Nephron (organoid): Measurements from ENCODE around the gene NDUFC1.
A peak's percentile ranks its signal among the peaks of the same experiment; 100 is the strongest.
"Not testable (repeated sequence)": the region's sequence is repeated elsewhere in the genome, so short reads cannot be mapped to it uniquely, and the experiment has no call there.

Experiments used
- H3K27ac Mint-ChIP-seq, 3 experiments: 2 replicates each; pipeline ENCODE4 v1.8.0; 2020; ENCODE audit warnings: mixed read lengths in 3 of 3, mild to moderate bottlenecking in 2 of 3, moderate library complexity in 1 of 3
- H3K27me3 Mint-ChIP-seq: 2 replicates; pipeline ENCODE4 v1.8.0; 2021; ENCODE audit warnings: low read depth, mild to moderate bottlenecking, moderate library complexity, mixed read lengths
- H3K36me3 Mint-ChIP-seq: 2 replicates; pipeline ENCODE4 v1.8.0; 2020; ENCODE audit warnings: low read depth, mixed read lengths
- H3K4me1 Mint-ChIP-seq: 2 replicates; pipeline ENCODE4 v1.8.0; 2020; ENCODE audit warnings: mixed read lengths
- H3K4me3 Mint-ChIP-seq, 3 experiments: 2 replicates each; pipeline ENCODE4 v1.8.0; 2020; ENCODE audit warnings: mild to moderate bottlenecking in 3 of 3, mixed read lengths in 3 of 3, moderate library complexity in 2 of 3
- H3K9me3 Mint-ChIP-seq: 2 replicates; pipeline ENCODE4 v1.8.0; 2020; ENCODE audit warnings: mixed read lengths
- CTCF ChIP-seq, 3 experiments: fragments of 200-600 bp; sonication (generic); IDR thresholded peaks; one replicate each; pipeline ENCODE4 v1.5.0; 2021; ENCODE audit warnings: antibody characterized with exemption in 3 of 3; ENCODE audit not compliant: unreplicated experiment in 3 of 3

The NDUFC1 gene

GRCh38 chr4:139329665-139330200 is 27.5 kb upstream of the NDUFC1 start:
- Mint-ChIP-seq H3K36me3 (peaks cover 46% of the 10 kb centered on the region), H3K4me3 (no peak overlapping the region), H3K4me1 (peaks cover 5% of the 10 kb centered on the region), H3K27me3 (no peaks in the 10 kb centered on the region), H3K9me3 (peaks cover 5% of the 10 kb centered on the region), H3K27ac (no peak overlapping the region)
- no peak for TF ChIP-seq CTCF (IDR thresholded peaks at IDR 0.05; ENCODE audit: unreplicated experiment in 3 of 3)

DNA sequence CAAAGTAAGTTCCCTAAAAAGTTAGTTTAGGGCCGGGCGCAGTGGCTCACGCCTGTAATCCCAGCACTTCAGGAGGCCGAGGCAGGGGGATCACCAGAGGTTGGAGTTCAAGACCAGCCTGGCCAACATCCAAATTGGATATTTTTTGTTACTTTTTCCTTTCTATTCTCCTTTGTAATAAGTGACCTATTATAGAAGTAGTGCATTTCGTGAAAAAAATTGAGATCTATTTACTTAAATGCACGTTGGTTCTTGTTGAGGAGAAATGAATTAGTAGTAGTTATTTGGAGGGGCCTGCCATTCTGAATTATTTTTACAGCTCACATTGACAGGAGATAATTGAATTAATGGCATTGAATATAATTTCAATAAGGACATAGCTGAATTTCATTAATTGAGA is 22.3 kb upstream of the NDUFC1 start:
- TF ChIP-seq CTCF (IDR thresholded peaks at IDR 0.05; ENCODE audit: unreplicated experiment in 3 of 3): no peak

GRCh38 chr4:139322541-139322940 is 20.3 kb upstream of the NDUFC1 start:
- Mint-ChIP-seq H3K27ac (peak overlapping the region in 1 of 3 experiments; percentile 17), H3K4me1 (peaks cover 20% of the 10 kb centered on the region), H3K36me3 (peaks cover 39% of the 10 kb centered on the region)
- not testable (repeated sequence) for H3K9me3 Mint-ChIP-seq, H3K27me3 Mint-ChIP-seq, H3K4me3 Mint-ChIP-seq

More for the DNA sequence above, 22.3 kb upstream of the NDUFC1 start:
- H3K36me3 Mint-ChIP-seq: peaks cover 53% of the 10 kb centered on the region
- H3K4me3 Mint-ChIP-seq: no peak overlapping the region
- peak overlapping the region; percentile 42 to 80 (median 76) for H3K27ac Mint-ChIP-seq
- peaks cover 20% of the 10 kb centered on the region for H3K4me1 Mint-ChIP-seq
- no peaks in the 10 kb centered on the region for H3K27me3 Mint-ChIP-seq
- H3K9me3 Mint-ChIP-seq: peaks cover 6% of the 10 kb centered on the region

- Mint-ChIP-seq H3K27ac (peak overlapping the region in 1 of 3 experiments; percentile 17), H3K36me3 (peaks cover 39% of the 10 kb centered on the region)
Measured at GRCh38 chr4:139322070-139322469, 19.8 kb upstream of the NDUFC1 start.

GRCh38 chr4:139319571-139319970 is 17.3 kb upstream of the NDUFC1 start:
- Mint-ChIP-seq H3K27me3 (no peaks in the 10 kb centered on the region), H3K9me3 (peaks cover 12% of the 10 kb centered on the region), H3K36me3 (peaks cover 52% of the 10 kb centered on the region), H3K4me3 (no peak overlapping the region), H3K27ac (no peak overlapping the region), H3K4me1 (peaks cover 14% of the 10 kb centered on the region)
- no peak for TF ChIP-seq CTCF (IDR thresholded peaks at IDR 0.05; ENCODE audit: unreplicated experiment in 3 of 3)

More at GRCh38 chr4:139322070-139322469, 19.8 kb upstream of the NDUFC1 start:
- H3K9me3 Mint-ChIP-seq, H3K4me3 Mint-ChIP-seq, H3K27me3 Mint-ChIP-seq: not testable (repeated sequence)
- H3K4me1 Mint-ChIP-seq: peaks cover 20% of the 10 kb centered on the region

GRCh38 chr4:139317635-139318034 is 15.4 kb upstream of the NDUFC1 start:
- Mint-ChIP-seq H3K9me3 (peaks cover 12% of the 10 kb centered on the region), H3K4me3 (no peak overlapping the region)

More at GRCh38 chr4:139317635-139318034, 15.4 kb upstream of the NDUFC1 start:
- H3K27ac Mint-ChIP-seq: no peak overlapping the region
- TF ChIP-seq CTCF (IDR thresholded peaks at IDR 0.05; ENCODE audit: unreplicated experiment in 3 of 3): no peak
- no peaks in the 10 kb centered on the region for H3K4me1 Mint-ChIP-seq
- peaks cover 62% of the 10 kb centered on the region for H3K36me3 Mint-ChIP-seq
- H3K27me3 Mint-ChIP-seq: no peaks in the 10 kb centered on the region
